DND-41 (cell line): ENCODE data around the gene CEBPZOS.

Source experiments
- CTCF ChIP-seq: IDR thresholded peaks from 2 replicates; pipeline ENCODE4 v1.5.1; 2012; ENCODE audit warnings: borderline replicate concordance, low read length, moderate library complexity, mild to moderate bottlenecking; ENCODE audit not compliant: poor library complexity, severe bottlenecking; ENCODE audit errors: extremely low read depth
- EZH2 ChIP-seq: IDR thresholded peaks from 3 replicates; pipeline ENCODE4 v1.6.1; 2012; ENCODE audit warnings: borderline replicate concordance, low read depth, mild to moderate bottlenecking, moderate library complexity, low read length, inconsistent platforms; ENCODE audit not compliant: severe bottlenecking

GRCh38 chr2:37211212-37211611, 14.9 kb downstream of the CEBPZOS start:
- TF ChIP-seq CTCF, result no peak
- no peak for TF ChIP-seq EZH2
